DMS114 treated with DMSO at 0.1 percent for 48 hours (cell line): ENCODE measurements around the gene MOB1B.
"Not testable (repeated sequence)": the region's sequence is repeated elsewhere in the genome, so short reads cannot be mapped to it uniquely, and the experiment has no call there.

Experiments used
- DNase-seq: peaks from one replicate; lab custom pipeline; 2025; ENCODE audit not compliant: unreplicated experiment; lab: John Stamatoyannopoulos, UW

MOB1B gene

DNA sequence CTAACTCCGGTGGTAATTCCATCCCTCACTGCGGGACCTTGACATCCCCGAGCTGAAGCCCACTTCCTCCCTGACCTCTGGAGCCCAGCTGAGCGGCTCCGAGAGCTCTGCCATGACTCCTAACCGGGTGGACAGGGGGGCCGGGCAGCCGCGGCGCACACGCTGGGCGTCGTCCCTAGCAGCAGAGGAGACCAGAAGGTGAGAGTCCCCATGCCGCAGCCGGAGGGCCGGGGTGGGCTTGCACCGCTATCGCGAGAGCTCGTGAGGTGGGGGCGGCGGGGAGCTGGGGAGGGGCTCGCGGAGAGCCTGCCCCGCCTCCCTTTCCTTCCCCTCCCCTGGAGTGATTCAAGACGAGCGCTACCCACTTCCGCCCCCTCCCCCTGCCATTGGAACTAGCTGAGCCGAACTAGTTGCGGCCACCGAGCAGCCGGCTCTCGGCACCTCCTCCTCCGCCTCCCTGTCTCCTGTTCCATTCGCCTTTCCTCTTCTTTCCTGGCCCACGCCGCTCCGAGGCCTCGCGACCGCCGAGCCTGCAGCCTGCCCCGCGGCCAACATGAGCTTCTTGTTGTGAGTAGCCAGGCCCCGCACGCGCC lies at the start of gene MOB1B:
Gene MOB1B, plus strand, starts transcription at position 386 of the 593 bp plus-strand sequence. Its CDS starts 168 bp downstream, at position 554.
- peak; percentile 76 for DNase-seq

DNA sequence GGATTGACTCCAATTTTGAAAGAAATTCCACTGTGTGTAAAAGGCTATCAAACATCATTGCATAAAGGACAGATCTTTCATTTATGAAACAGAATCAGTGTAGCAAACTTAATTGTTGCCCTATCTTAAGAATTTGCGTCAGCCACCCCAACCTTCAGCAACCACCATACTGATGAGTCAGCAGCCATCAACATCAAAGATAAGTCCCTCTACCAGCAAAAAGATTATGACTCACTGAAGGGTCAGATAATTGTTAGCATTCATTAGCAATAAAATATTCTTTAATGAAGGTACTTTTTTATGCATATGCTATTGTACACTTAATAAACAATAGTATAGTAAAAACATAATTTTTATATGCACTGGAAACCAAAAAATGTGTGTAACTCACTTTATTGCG lies 46.7 kb upstream of the MOB1B start:
- no peak for DNase-seq

DNA sequence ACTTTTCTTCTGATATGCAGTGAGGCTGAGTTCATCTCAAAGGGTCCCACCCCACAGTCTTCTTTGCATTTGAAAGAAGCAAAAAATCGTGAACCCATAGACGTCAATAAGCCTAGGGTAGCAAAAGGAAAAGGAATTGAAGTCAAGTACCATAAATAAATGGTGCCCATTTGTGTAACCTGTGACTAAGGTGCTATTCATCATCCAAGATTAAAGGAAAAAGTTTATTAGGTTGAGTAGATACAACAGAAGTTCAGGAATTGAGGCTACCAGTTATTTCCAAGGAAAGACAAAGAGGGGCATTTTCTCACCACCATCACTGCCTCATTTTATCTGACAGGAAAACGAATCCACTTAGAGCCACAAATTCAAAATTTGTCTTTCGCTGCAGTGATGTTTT lies 43.7 kb upstream of the MOB1B start:
- no peak for DNase-seq

DNA sequence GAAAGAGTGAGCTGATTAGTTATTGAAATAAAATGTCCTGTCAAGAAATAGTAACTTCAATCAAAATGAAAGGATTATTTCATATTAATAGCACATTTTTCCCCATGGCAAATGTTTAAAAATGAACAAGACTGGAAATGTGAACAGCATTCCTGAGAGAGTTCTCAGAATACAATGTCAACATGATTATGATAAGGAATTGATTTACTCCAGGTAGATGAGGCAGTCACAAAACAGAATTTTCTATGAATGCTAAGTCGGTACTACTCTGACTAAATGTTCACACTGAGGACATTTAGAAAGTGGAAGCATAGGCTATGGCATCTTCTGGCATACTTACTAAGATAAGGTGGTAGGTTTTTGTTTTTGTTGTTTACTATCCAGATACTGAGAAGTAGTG lies 43.1 kb upstream of the MOB1B start:
- DNase-seq, result no peak

DNA sequence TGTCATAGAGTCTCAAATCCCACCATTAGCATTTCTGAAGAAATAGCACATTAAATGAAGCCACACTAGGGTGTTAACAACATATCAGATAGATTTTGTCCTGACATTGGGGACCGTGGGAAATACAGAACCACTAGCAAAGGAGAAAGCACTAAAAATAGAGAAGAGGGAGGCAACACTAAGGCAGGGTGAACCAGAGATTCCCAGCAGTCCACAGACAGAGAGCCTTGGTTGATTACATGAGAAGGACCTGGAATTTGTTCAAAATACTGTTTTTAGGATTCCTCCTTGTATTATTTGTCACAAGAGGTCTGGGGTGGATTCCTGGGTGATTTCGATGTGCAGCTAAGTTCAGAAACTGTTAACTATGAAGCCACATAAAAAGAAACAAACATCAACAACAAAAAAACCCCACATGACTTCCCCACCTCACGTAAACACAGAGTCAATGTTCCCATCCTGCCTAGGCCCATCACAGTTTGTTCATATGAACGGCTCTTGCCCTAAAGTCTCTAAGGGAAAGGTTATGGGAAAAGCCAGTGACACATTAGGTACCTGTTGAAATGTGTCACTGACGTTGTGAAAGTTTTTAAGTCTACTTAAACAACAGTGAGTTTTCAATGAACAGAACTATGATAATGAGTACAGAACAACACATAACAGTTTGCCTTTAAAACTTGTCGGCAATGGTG lies 38.9 kb upstream of the MOB1B start:
- DNase-seq, result no peak

DNA sequence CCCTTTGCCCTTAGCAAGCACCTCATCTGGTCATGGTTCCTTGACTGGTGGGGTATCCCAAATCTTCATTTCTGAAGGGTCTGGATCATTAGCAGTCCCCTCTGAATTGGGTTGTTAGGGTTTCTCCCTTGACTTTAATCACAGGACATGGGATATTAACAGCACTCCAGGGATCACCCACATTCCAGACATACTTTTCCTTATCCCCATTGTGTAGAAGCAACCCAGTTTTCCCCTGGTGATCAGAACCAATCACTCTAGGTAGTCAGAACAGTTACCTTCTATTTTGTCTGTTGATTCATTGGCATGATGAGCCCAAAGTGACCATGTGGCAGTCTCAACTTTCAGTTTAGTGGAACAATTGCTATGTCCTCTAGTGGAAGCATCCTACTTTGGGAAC lies 33.4 kb upstream of the MOB1B start:
- no peak for DNase-seq

DNA sequence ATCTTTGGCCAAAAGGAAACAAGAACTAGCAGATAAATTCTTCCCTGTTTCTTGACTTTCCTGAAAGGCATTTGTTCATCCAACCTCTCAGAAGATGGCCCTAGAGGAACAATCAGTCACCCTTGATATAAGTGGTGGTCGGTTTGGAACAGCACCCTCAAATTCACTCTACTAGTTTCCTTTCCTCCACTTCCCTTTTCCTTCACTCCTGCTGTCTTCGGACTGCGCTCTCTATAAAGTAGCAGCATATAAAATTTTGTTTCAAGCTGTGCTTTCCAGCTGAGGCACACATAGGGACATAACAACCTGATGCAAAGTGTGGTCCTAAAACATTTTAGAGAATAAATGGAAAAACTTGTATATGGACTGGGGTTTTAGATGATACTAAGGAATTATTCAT lies 29.0 kb upstream of the MOB1B start:
- DNase-seq, result no peak

DNA sequence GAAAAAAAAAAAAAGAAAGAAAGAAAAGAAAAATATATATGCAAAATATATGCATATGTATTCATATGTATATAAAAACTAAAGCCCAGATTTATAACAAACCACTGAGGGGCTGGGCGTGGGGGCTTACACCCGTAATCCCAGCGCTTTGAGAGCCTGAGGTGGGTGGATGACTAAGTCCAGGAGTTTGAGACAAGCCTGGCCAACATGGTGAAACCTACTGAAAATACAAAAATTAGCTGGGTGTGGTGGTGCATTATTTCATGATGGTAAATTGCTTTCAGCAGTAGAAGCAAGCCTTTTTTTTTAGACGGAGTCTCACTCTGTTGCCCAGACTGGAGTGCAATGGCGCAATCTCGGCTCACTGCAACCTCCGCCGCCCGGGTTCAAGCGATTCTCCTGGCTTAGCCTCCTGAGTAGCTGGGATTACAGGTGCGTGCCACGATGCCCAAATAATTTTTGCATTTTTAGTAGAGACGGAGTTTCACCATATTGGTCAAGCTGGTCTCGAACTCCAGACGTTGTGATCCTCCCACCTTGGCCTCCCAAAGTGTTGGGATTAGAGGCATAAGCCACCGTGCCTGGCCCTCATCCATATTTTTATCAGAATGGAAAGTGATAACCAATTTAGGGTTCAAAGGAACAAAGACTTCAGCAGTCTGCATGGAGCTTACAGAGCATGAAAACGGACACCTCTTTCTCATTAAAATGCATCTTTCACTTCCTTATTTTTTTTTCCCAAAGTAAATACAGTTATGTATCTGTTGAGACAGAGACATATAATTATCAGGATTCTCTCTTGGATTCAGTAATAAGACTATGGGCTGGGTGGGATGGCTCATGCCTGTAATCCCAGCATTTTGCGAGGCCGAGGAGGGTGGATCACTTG lies 27.7 kb upstream of the MOB1B start:
- DNase-seq, result no peak

DNA sequence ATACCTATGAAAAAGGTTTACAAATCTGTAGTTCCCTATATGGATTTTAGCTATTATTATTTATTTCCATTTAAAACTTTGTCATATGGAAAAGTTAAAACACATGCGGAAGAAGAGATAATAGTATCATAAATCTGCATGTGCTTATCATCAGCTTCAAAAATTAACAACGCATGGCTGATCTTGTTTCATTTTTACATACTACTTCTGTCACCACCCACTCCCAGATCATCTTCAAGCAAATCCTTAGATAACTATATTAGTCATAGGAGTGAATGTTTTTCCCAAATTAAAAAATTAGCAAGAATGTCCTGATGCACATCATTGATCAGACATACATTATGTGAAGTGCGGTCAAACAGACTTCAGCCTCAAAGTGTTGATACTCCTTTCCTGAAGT lies 24.6 kb upstream of the MOB1B start:
- DNase-seq, result no peak

DNA sequence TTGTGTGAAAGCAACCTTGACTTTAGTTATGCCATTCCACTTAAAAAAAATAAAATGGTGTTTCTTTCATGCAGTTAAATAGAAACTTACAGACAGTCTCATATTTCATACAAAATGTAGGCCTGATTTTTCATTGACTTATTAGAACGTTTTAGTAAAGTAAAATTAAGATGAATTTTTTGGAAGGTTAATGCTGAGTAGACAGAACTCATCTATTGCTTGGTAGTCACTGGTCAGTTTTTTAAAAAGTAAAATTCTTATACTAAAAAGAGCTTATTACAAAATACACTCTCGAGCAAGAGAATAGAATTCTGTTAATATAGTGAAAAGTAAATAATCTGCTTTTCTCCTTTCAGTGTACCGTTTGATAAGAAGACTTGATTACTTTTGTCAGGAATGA lies 21.4 kb upstream of the MOB1B start:
- no peak for DNase-seq

DNA sequence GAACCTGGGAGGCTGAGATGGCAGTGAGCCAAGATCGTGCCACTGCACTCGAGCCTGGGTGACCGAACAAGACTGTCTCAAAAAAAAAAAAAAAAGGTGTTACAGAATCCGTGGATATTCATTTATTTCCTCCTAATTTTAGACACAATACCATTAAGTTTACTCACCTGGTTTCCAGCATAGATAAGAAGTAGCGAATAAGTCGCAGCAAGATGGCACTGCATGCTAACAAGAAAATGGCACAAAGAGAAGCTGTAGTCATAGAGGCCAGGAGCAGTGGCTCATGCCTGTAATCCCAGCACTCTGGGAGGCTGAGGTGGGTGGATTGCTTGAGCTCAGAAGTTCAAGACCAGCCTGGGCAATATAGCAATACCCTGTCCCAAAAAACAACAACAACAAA lies 17.0 kb upstream of the MOB1B start:
- DNase-seq, result no peak

DNA sequence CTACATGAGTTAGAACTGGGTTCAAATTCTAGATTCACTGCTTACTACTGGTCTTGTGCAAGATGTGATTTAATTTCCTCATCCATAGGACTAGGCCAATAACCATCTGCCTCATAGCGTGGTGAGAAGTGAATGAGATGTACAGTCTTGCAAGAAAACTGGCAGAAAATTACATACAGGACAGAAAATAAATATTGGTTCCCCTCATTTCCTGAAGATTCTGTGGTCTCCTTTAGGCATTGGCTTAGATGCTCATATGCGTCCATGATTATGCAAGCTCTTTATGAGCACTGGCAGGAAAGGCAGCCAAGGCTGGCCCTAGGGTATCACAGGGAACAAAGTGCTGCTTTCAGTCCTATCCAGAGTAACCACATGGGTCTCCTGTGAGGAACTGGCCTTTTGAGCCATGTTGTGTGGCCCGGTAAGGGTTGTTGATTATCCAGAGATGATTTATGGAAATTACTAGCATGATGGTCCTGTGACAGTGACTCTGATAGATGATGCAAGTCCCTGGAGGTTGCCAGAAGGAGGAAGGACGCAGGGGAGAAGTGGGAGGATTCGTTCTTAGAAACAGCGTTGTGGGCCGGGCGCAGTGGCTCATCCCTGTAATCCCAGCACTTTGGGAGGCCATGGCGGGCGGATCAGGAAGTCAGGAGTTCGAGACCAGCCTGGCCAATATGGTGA lies 9.9 kb upstream of the MOB1B start:
- DNase-seq, result no peak

DNA sequence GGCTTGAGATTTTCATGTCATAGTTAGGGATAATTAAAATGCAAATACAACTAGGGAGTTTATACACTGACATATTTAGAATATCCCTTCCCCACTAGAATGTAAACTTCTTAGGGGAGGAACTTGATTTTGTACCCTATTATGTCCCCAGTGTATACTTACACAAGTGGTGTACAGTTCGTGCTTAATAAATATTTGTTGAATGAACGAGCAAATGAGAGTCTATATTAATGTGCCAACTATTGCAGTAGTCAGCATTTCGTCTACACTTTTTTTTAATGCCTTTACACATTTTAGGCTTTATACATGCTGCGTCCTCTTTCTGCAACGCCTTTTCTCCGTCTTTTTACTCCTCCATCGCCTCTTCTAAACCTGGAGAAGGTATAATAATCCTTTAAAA lies 8.4 kb upstream of the MOB1B start:
- DNase-seq, result no peak

DNA sequence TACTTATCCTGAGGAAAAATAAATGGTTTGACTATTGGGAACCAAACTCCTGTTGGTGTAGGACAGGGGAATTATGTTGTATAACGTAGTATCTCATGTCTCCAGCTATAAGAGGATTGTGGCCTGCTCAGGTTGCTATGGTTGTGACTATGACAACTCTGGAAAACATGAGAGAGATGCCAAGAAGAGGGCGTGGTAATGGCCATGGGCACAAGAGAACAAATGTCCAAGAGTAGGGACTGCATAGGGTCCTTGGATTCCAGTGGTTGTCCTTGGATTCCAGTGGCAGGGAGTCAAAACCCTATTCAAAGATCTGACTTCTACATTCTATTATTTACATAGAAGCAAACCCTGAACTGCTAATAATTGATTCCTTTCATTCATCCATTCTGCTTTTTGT lies 6.8 kb upstream of the MOB1B start:
- no peak for DNase-seq

DNA sequence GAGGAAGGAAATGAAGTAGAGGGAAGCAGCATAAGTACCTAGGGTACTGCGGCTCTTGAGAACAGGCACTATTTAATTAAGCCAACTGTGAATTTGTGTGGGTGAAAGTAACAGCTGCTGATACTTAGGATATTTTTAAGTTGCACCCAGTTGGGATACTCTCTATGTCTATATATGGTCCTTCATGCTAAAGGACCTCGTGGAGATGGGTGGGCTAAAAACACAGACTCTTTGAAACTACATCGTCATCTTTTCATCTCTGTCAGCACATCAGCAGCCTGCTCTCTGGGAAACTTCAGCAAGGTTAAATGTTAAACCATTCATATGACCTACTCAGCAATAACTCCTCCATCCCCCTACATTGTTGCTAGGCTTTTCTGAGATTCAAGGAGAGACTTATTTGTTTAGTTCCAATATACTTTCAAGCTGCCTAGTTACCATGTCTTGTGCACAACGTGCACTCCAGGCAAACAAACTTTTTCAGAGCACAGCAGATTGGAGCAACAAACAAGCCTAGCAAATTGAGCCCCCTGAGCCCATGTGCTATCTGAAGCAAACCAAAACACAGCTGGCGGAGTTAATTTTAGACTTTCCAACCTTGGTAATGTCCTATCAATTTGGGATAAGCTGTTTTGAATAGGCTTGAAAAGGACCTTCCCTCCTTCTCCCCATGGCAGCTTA lies 6.2 kb upstream of the MOB1B start:
- no peak for DNase-seq

DNA sequence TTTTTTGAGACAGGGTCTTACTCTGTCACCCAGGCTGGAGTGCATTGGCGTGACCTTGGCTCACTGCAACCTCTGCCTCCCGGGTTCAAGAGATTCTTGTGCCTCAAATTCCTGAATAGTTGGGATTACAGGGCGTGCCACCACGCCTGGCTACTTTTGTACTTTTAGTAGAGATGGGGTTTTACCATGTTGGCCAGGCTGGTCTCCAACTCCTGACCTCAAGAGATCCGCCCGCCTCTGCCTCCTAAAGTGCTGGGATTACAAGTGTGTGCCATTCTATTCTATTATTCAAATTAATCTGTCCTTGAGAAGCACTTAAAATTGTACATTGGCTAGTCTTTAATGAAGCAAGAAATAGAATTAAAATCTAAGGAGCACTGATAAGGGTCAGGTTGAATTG lies 3.6 kb upstream of the MOB1B start:
- not testable (repeated sequence) for DNase-seq

DNA sequence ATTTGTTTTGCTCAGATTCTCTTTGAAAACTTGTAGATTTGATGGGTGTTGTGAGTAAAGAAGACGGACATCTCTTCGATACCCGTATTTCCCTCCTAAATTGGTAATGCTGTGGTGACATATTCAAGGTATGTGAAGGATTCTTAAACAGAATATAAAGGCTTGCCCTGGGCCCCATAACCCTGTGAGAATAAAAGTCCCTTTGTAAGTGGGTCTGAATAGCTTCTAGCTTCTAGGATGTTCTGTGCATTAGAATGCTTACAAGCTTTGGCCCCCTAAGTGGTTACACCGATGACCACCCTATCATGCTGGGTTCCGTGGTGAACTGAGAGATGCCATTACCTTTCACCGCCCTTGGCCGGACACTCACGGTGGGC lies 574 bp upstream of the MOB1B start:
- no peak for DNase-seq

DNA sequence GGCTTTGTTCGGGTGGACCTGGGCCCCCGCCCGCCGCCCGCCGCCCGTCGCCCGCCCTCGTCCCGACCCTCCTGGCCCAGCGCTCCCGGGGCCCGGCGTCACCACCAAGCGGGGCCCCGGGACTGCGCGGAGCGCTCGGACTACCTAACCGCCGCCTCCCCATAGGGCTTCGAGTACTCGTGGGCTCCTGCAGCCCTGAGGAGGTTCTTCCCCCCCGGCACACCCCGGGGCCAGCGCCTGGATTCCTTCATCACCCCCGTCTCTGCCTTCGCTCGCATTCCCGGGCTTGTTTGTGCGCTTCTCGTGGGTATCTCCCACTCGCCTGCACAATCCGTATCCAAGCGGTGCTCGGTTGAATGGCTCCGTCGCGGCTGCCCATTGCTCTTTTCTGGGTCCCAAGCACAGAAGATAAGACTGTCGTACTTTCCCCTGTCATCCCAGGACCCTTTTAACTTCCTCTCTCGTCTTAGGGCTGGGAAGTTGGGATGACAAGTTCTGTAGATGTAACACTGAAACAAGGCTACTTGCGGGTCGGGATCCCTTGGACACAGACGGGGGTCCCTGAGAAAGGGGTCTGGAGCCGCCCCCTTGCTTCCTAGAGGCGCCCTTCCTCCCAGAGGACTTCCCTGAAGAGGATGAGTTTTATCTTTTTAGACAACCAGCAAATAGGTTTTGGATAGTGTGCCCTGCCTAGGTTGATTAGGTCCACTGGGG lies 565 bp downstream of the MOB1B start:
- DNase-seq, result no peak

DNA sequence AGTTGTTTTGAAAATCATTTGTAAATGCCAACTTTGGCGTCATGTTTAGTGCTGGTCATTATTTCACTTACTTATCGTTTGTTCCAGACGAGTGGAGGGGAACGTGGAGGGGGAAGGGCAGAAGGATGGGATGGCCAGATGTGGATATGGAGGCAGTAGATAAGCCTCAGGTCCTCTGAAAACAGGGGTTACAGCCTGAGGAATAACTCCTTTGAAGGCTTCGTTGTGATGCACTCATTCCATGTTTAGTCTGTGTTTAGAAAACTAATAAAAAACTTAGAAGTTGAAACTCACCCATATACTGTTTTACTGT lies 1.1 kb downstream of the MOB1B start:
- DNase-seq, result no peak

DNA sequence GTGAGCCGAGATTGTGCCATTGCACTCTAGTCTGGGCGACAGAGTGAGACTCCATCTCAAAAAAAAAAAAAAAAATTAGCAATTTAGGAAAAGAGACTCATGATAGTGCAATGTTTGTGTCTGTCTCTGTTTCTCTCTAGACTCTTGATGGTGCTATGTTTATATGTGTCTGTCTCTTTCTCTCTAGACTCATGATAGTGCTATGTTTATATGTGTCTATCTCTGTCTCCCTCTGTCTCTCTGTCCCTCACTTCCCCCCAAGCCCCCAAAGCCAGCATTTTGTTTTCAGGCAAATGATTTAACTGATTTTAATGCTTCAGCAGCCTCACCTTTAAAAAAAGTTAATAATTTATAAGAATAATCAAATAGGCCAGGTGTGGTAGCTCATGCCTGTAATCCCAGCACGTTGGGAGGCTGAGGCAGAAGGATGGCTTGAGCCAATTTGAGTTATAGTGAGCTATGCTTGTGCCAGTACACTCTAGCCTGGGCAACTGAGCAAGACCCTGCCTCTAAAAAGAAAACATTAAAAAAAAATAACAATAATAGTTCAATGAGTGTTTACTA lies 6.9 kb downstream of the MOB1B start:
- DNase-seq, result no peak
